NCI-H2227 (cell line): ENCODE results near the gene SH3PXD2A.

Experiments used
- DNase-seq: peaks from one replicate; lab custom pipeline; 2025; ENCODE audit not compliant: unreplicated experiment; lab: John Stamatoyannopoulos, UW

The SH3PXD2A gene

GRCh38 chr10:103692436-103692951 lies 162.9 kb downstream of the SH3PXD2A start:
- DNase-seq: no peak

GRCh38 chr10:103691723-103692435 lies 163.5 kb downstream of the SH3PXD2A start:
- peak; percentile 10 for DNase-seq

GRCh38 chr10:103691267-103691666 lies 164.1 kb downstream of the SH3PXD2A start:
- DNase-seq: no peak

DNA sequence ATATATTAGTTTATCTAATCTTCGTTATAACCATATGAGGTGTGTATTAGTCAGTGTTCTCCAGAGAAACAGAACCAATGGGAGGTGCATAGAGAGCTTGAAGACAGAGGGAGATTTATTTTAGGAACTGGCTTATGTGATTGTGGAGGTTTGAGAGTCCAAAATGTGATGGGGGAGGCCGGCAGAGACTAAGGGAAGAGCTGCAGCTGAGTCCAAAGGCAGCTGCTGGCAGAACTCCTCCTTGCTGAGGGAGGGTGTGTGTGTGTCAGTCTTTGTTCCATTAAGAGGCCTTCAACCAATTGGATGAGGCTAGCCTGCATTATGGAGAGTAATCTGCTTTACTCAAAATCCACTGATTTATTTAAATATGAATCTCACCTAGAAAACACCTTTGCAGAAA lies 165.1 kb downstream of the SH3PXD2A start:
- no peak for DNase-seq

DNA sequence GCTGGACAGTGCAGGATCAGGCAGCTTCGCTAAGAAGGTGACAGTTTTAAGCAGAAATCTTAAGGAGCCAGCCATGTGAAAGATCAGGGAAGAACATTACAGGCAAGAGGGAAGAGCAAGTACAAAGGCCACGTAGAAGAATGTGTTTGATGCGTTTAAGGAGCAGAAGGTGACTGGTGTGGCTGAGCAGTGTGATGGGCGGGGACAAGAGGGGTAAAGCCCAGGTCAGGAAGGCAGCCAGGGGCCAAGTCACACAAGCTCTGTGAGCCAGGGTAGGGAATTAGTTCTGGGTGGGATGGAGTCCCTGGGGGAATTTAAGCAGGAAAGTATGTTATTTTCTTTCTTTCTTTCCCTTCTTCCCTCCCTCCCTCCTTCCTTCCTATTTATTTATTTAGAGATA lies 166.9 kb downstream of the SH3PXD2A start:
- no peak for DNase-seq

GRCh38 chr10:103687718-103688117 lies 167.7 kb downstream of the SH3PXD2A start:
- DNase-seq: no peak

- no peak for DNase-seq
These were observed 168.2 kb downstream of the SH3PXD2A start for GRCh38 chr10:103687172-103687571.

DNA sequence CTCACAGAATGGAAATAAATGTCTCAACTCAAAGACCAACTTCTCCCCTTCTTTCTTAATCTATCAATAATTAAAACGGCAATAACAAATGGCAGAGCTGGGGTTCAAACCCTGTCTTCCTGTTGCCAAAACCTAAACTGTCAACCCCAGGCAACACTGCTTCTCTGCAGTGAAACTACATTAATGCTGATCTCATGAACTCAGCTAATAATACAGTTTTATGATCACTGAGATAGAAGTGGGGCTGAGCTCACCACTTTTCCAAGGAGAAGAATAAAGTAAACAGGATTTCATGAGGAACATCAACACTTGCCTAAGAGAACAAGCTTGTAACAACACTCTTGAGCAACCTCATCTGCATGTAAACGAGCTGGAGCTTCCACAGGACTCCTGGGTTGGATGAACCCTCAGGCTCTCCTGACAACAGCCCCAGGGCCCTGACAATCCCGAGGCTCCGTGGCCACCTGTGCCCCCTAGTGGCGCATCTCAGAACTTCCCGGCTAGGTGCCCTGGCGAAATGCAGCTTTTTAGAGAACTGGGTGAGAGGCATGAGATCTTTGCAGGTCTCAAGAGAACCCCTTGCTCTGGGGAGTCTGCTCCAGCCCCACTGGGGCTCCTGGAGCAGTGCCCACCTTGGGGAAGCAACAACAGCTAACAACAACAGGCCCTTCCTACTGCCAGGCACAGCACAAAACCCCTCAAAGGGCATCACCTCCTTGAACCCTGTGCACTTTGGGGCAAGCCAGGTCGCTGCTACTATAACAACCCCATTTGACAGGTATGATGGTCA lies 169.3 kb downstream of the SH3PXD2A start:
- peak; percentile 63 for DNase-seq

GRCh38 chr10:103683851-103684250 lies 171.5 kb downstream of the SH3PXD2A start:
- no peak for DNase-seq

GRCh38 chr10:103682631-103683030 lies 172.7 kb downstream of the SH3PXD2A start:
- DNase-seq: no peak

- DNase-seq: no peak
These were observed 173.6 kb downstream of the SH3PXD2A start for GRCh38 chr10:103681617-103682399.

- no peak for DNase-seq
These were observed 174.5 kb downstream of the SH3PXD2A start for GRCh38 chr10:103680869-103681236.

DNA sequence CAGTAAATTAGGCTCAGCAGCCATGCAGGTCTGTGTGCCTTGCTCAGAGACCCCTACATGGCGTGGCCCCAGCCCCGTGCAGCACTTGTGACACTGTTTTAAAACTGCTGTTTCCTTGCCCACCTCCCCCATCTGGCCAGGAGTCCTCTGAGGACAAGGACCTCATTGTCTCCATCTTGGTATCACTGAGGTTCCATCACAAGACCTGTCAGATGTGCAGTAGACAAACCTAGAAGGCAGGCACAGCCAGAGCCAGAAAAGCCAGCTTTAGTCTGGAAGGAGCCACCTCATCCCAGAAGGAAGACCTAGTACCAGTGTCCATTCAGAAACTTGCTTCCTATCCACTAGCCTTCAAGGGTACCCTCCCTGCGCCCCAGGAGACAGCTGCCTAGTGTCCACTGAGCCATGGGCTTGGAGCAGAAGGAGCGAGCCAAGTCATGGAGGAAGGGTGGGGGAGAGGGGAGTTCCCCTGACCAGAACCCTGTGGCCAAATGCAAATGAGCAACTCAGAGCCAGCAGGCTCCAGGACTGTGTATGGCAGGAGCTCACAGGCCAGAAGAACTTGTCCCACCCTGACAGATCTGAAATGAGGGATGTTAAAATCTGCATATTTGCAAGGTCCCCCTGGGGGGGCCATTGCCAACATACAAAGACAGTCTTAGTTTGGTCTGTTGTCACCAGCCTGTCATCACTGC lies 176.1 kb downstream of the SH3PXD2A start:
- DNase-seq: no peak

- peak; percentile 82 for DNase-seq
These were observed 177.2 kb downstream of the SH3PXD2A start for GRCh38 chr10:103678178-103678526.

DNA sequence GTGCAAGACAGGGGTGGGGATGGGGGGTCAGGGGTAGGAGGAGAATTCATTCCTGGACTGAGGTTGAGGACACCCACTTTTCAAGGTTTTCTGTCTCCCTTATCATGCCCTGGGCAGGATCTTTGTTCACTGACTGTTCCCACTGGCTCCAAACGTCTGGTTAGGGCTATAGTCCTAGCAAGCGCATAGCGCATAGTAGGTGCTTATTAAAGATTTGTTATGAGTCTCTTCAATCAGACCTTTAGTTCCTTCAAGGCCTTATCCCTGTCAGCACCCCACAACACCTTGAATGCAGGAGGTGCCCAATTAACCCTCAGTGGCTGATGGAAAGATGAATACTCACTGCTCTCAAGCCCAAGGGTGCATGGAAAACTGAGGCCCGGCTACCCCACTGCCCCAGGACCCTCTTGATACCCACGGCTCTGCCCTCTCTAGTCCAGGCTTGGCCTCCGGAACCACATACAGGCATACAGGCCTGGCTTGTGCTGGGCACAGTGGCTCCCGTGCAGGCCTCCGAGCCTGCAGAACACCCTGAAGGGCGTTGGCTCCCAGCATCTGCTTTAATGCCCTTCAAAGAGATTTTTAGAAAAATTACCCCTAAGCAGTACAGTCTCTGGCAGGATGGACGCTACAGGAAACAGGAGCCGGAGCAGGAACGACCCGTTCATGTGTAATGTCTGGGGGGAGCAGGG lies 177.7 kb downstream of the SH3PXD2A start:
- DNase-seq: no peak

- no peak for DNase-seq
These were observed 178.4 kb downstream of the SH3PXD2A start for GRCh38 chr10:103676851-103677417.

DNA sequence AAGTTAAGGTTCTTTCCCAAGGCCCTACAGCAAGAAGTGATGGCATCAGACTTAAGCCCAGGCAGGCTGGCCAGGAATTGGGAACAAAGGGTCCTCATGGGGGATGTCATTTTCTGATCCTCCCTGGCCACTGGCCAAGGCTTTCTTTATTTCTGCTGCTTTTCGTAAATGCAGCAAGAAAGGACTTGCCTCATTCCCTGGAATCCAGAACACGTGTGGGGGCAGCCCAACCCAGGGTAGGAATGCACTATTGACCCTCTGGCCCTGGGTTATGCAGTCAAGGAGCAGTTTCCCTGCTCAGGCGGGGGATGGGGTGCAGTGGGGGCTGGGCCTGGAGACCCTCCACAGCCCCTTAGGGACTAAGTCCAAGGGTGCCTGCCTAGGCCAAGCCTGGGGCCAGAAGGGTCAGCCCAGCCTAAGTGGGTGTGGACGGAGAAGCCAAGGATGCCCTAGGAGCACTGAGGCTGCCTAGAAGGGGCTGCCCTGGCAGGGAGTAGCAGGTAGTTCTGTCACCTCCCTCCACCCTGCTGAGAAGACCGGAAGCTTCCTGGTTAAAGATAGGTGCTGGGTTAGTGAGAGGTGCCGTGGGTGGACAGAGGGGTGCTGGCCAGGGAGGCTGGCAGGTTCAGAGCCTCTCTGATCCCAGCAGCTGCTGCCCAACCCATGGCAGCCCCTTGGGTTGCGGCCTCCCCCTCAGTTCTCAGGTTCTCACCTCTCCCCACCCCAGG lies 179.2 kb downstream of the SH3PXD2A start:
- DNase-seq: no peak

DNA sequence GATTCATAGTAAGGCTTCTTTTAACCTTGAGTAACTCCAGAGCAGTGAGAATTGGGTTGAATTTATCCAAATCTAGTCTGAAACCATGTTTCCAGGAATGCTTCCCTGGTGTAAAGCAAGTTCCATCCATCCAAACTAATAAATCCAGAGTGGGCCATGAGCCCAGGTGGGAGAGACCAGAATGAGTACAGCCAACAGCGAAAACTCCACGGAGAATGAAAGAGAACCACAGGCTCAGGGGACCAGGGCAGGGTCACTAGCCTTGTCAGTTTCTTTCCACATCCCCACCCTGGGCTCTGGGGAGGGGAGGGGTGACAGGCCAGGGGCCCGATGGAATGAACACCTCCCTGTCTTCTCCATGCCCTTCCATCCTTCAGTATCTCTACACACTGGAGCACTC lies 181.8 kb downstream of the SH3PXD2A start:
- DNase-seq: no peak

- DNase-seq: no peak
These were observed 183.0 kb downstream of the SH3PXD2A start for GRCh38 chr10:103672345-103672744.
